Thyroid gland (tissue), 4 donors: ENCODE measurements around the gene SOST. TPM values are rescaled to one million over a fixed set of nuclear protein-coding genes. Genes with fewer than 3 reads are reported as not detected.

ENCODE experiments used
- DNase-seq, 2 donors: peaks; one replicate each; pipeline ENCODE4 v3.0.0-alpha.2; 2019
- H3K27ac ChIP-seq, 3 donors: fragments of 200-600 bp; sonication (generic); 1 replicate in 2 of 3; 2 replicates in 1 of 3; pipeline ENCODE4 v1.5.1; 2016 to 2019; ENCODE audit warnings: mild to moderate bottlenecking in 1 of 3, moderate library complexity in 1 of 3
- H3K27me3 ChIP-seq: fragments of 200-600 bp; sonication (generic); one replicate; pipeline ENCODE4 v1.5.1; 2019
- H3K36me3 ChIP-seq, 2 donors: fragments of 200-600 bp; sonication (generic); one replicate each; pipeline ENCODE4 v1.5.1; 2016 to 2019
- H3K4me1 ChIP-seq, 2 donors: fragments of 200-600 bp; sonication (generic); one replicate each; pipeline ENCODE4 v1.5.1; 2017 to 2019
- H3K4me3 ChIP-seq, 3 donors: fragments of 200-600 bp; sonication (generic); replicated peaks in 1 of 3; 1 replicate in 2 of 3; 2 replicates in 1 of 3; pipeline ENCODE4 v1.5.1; 2016; ENCODE audit warnings: mild to moderate bottlenecking in 1 of 3
- H3K9me3 ChIP-seq: fragments of 200-600 bp; sonication (generic); one replicate; pipeline ENCODE4 v1.5.1; 2017
- POLR2A ChIP-seq, 2 donors: fragments of 450-650 bp; IDR thresholded peaks; one replicate each; pipeline ENCODE4 v1.6.1; 2017; ENCODE audit warnings: antibody characterized with exemption in 2 of 2, mild to moderate bottlenecking in 2 of 2, moderate library complexity in 1 of 2
- WGBS, 2 donors: methylation state at CpG; one replicate each; pipeline ENCODE4 v1.1.5; 2017; 5-methylcytosine and 5-hydroxymethylcytosine counted together
- intact Hi-C: fragments of 100-400 bp; cut with DNase I; formaldehyde crosslinking; loops from one replicate; pipeline ENCODE4 v1.15.1; 2023
- total RNA-seq, 4 donors: library from RNA; depleted of rRNA; stranded (reverse); fragments of >200 nt; gene quantifications; one replicate each; pipeline ENCODE4 v1.2.3, GENCODE V29; 2016
- TF ChIP-seq, protein P1 (sequence below), 6 experiments: fragments of 200-600 bp in 3 of 6; fragments of 450-650 bp in 3 of 6; sonication (generic) in 3 of 6; IDR thresholded peaks; one replicate each; pipeline ENCODE4 v1.5.1; 2016 to 2019; ENCODE audit warnings: antibody characterized with exemption in 6 of 6, mild to moderate bottlenecking in 2 of 6, inconsistent platforms in 1 of 6, moderate library complexity in 1 of 6

Gene SOST
- total RNA-seq, 4 donors from 2014 or later: not detected

- H3K4me3 ChIP-seq: no peak overlapping the region
- intact Hi-C loops: no loop called here
- peaks cover 5% of the 10 kb centered on the region in 2 donors for H3K4me1 ChIP-seq
- WGBS, 2 donors: 76 to 78% methylated on average over 6 of the region's 6 CpGs
- no peak for TF ChIP-seq POLR2A (IDR thresholded peaks at IDR 0.05)
- TF ChIP-seq, protein P1, sequence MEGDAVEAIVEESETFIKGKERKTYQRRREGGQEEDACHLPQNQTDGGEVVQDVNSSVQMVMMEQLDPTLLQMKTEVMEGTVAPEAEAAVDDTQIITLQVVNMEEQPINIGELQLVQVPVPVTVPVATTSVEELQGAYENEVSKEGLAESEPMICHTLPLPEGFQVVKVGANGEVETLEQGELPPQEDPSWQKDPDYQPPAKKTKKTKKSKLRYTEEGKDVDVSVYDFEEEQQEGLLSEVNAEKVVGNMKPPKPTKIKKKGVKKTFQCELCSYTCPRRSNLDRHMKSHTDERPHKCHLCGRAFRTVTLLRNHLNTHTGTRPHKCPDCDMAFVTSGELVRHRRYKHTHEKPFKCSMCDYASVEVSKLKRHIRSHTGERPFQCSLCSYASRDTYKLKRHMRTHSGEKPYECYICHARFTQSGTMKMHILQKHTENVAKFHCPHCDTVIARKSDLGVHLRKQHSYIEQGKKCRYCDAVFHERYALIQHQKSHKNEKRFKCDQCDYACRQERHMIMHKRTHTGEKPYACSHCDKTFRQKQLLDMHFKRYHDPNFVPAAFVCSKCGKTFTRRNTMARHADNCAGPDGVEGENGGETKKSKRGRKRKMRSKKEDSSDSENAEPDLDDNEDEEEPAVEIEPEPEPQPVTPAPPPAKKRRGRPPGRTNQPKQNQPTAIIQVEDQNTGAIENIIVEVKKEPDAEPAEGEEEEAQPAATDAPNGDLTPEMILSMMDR (IDR thresholded peaks at IDR 0.05): no peak
- DNase-seq: no peak
- no peaks in the 10 kb centered on the region for H3K27me3 ChIP-seq
- no peak overlapping the region for H3K27ac ChIP-seq
- H3K36me3 ChIP-seq: no peaks in the 10 kb centered on the region
- H3K9me3 ChIP-seq: no peaks in the 10 kb centered on the region
Observed at GRCh38 chr17:43712397-43712796, 46.2 kb downstream of the SOST start.

GRCh38 chr17:43710101-43710500 lies 48.5 kb downstream of the SOST start:
- DNase-seq: no peak
- H3K27me3 ChIP-seq: no peaks in the 10 kb centered on the region
- TF ChIP-seq, protein P1 (IDR thresholded peaks at IDR 0.05): no peak
- no peak for TF ChIP-seq POLR2A (IDR thresholded peaks at IDR 0.05)
- no peaks in the 10 kb centered on the region for H3K36me3 ChIP-seq
- intact Hi-C loops: no loop called here
- H3K27ac ChIP-seq: no peak overlapping the region
- no peaks in the 10 kb centered on the region for H3K9me3 ChIP-seq
- H3K4me1 ChIP-seq: peaks cover 5% of the 10 kb centered on the region in 2 donors
- no peak overlapping the region for H3K4me3 ChIP-seq
- WGBS, 2 donors: 93 to 95% methylated on average over 6 of the region's 6 CpGs

DNA sequence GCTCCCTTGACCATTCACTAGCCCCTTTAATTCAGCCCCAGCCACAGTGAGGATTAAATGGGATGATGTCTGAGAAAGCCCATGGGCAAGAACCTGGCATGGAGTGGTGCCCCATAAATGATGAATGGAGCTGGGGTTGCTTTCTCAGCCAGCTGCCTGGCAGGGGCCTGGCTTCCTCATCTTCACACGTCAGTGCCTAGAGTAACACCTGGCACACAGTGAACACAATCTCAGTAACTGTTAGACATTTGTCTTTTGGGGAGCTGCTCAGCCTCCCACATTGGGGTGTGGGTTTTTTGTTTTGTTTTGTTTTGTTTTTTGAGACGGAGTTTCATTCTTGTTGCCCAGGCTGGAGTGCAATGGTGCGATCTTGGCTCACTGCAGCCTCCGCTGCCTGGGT lies 49.4 kb downstream of the SOST start:
- H3K4me1 ChIP-seq: peaks cover 5% of the 10 kb centered on the region in 2 donors
- intact Hi-C loops: no loop called here
- H3K9me3 ChIP-seq: no peaks in the 10 kb centered on the region
- no peaks in the 10 kb centered on the region for H3K36me3 ChIP-seq
- WGBS, 2 donors: 88 to 89% methylated on average over 4 of the region's 4 CpGs
- no peak overlapping the region for H3K4me3 ChIP-seq
- TF ChIP-seq, protein P1 (IDR thresholded peaks at IDR 0.05): no peak
- no peak for TF ChIP-seq POLR2A (IDR thresholded peaks at IDR 0.05)
- H3K27me3 ChIP-seq: no peaks in the 10 kb centered on the region
- DNase-seq: no peak
- no peak overlapping the region for H3K27ac ChIP-seq

DNA sequence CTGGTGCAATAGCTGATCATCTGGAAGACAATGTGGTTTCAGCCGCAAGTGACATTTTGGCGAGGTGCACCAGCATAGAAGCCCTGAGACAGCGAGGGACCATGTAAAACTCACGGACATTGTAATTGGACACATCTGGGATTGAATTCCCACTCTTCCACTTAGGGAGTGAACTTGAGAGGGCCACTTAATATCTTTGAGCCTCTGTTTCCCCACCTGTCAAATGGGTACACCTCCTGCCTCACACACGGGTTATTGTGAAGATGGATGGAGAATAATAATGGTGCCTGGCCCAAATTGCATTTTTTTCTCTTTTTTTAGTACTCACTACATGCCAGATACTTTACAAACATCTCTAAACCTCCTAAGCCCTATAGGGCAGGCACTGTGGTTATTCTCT lies 51.4 kb downstream of the SOST start:
- intact Hi-C loops: no loop called here
- H3K27me3 ChIP-seq: no peaks in the 10 kb centered on the region
- H3K36me3 ChIP-seq: no peaks in the 10 kb centered on the region
- no peak overlapping the region for H3K4me3 ChIP-seq
- no peaks in the 10 kb centered on the region for H3K9me3 ChIP-seq
- WGBS, 2 donors: 89 to 90% methylated on average over 5 of the region's 5 CpGs
- no peak overlapping the region for H3K27ac ChIP-seq
- DNase-seq: no peak
- H3K4me1 ChIP-seq: no peaks in the 10 kb centered on the region
- no peak for TF ChIP-seq POLR2A (IDR thresholded peaks at IDR 0.05)
- TF ChIP-seq, protein P1 (IDR thresholded peaks at IDR 0.05): no peak

DNA sequence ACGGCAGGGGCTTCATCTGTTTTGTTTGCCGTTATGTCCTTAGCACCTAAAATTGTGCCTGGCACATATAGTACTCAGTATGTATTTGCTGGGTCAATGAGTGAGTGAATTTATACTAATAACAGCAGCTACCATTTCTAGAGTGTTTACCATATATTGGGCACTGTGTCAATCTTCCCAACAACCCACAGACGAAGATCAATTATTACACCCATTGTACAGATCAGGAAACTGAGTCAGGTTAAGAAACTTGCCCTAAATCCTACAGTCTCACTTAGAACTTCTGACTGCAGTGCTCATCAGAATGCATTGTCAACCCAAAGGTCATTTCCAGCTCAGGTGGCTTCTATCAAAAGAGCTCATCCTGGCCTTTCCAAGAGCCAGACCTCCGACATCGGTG lies 52.4 kb downstream of the SOST start:
- H3K9me3 ChIP-seq: no peaks in the 10 kb centered on the region
- no peak overlapping the region for H3K4me3 ChIP-seq
- no peak overlapping the region for H3K27ac ChIP-seq
- intact Hi-C loops: no loop called here
- no peaks in the 10 kb centered on the region for H3K4me1 ChIP-seq
- no peaks in the 10 kb centered on the region for H3K27me3 ChIP-seq
- 84 to 87% methylated on average over 5 of the region's 5 CpGs for WGBS, 2 donors
- H3K36me3 ChIP-seq: no peaks in the 10 kb centered on the region
- no peak for DNase-seq
- TF ChIP-seq, protein P1 (IDR thresholded peaks at IDR 0.05): no peak
- no peak for TF ChIP-seq POLR2A (IDR thresholded peaks at IDR 0.05)

Other genes starting within 250 kb of the SOST start
- 1 to 10 TPM; 1.1 to 9.0 (median 5.3) TPM for gene ETV4, start 212.5 kb downstream of the SOST start, total RNA-seq
- gene MEOX1, start 96.9 kb downstream of the SOST start, total RNA-seq: 1 to 10 TPM in 3 of 4 donors, not detected in 1; 1.1 to 1.9 (median 1.4) TPM
- 10 to 100 TPM; 67.7 to 98.5 (median 72.0) TPM for gene DUSP3, start 20.2 kb upstream of the SOST start, total RNA-seq
- gene CFAP97D1, start 21.6 kb upstream of the SOST start, total RNA-seq: under 1 TPM in 1 of 4 donors, not detected in 3; 0.13 TPM
- 10 to 100 TPM in 3 of 4 donors, 1 to 10 TPM in 1; 7.1 to 20.5 (median 15.4) TPM for gene MPP3, start 74.4 kb upstream of the SOST start, total RNA-seq
- 10 to 100 TPM in 1 of 4 donors, 1 to 10 TPM in 3; 1.5 to 22.5 (median 2.2) TPM for gene CD300LG, start 88.4 kb upstream of the SOST start, total RNA-seq
- gene MPP2, start 148.7 kb upstream of the SOST start, total RNA-seq: 10 to 100 TPM in 1 of 4 donors, 1 to 10 TPM in 3; 6.5 to 30.8 (median 9.0) TPM
- not detected for gene PPY, start 183.7 kb upstream of the SOST start, total RNA-seq
- gene PYY, start 195.1 kb upstream of the SOST start, total RNA-seq: 1 to 10 TPM in 1 of 4 donors, not detected in 3; 2.2 TPM
- 10 to 100 TPM; 11.9 to 19.2 (median 14.5) TPM for gene NAGS, start 245.8 kb upstream of the SOST start, total RNA-seq